Gastrocnemius medialis (tissue), 4 donors: ENCODE results near the gene WHRN.

Source experiments
- CTCF ChIP-seq, 5 experiments: fragments of 450-650 bp in 3 of 5; fragments of 200-600 bp in 2 of 5; sonication (generic) in 2 of 5; IDR thresholded peaks in 4 of 5; conservative IDR thresholded peaks in 1 of 5; 1 replicate in 4 of 5; 2 replicates in 1 of 5; pipeline ENCODE4 v1.5.1; 2016 to 2019; ENCODE audit warnings: antibody characterized with exemption in 5 of 5, mild to moderate bottlenecking in 3 of 5, moderate library complexity in 3 of 5
- POLR2A ChIP-seq, 2 donors: fragments of 450-650 bp; IDR thresholded peaks; one replicate each; pipeline ENCODE4 v1.6.1; 2017; ENCODE audit warnings: antibody characterized with exemption in 2 of 2, mild to moderate bottlenecking in 2 of 2, moderate library complexity in 2 of 2

DNA sequence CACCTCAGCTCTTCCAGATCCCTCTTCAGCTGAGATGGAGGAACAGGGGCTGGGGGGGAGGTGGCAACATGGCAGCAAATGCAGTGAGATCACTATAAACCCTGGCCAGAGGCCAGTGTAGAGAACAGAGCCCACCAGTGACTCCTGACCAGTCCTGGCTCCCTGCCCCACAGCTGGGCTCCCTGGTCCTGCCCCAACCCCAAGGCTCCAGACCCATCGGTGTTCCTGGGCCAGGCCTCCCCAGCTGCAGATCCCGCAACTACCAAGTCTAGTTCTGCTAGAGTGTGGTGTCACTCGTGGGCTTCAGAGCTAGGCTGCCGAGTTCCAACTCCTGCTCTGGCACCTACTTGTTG is 134.3 kb downstream of the WHRN start:
- TF ChIP-seq POLR2A (IDR thresholded peaks at IDR 0.05) (no peak), CTCF (IDR thresholded peaks at IDR 0.05 in 4 of 5, conservative IDR thresholded peaks at IDR 0.05 in 1 of 5) (no peak)
